ENCODE data around the gene CBLB. TPM values are rescaled to one million over a fixed set of nuclear protein-coding genes. Genes with fewer than 3 reads are reported as not detected.

The CBLB gene
- total RNA-seq, 1 donor from 2014 or later, result 45.9 TPM

DNA sequence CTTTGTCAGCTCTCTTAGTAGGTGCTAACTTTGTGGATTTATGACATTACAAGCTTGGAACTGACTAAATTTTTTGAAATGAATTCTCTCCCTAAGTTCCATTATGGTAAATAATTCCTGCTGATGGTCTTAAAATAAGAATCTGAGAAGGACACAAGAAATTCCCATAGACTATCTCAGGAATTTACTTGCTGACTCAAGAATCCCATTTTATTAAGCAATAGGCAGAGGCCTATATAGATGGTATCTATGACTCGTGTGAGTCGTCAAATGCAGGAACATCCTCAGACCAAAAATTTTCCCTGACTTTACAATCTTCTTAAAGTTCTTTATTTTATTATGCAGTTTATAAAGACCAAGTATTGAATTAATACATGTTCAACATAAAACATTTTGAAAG lies 30.7 kb upstream of the CBLB start:
- H3K27me3 Mint-ChIP-seq (ENCODE audit: low read depth, unreplicated experiment), result no peaks in the 10 kb centered on the region
- Histone ChIP-seq H4K20me1 (ENCODE audit: insufficient read depth, low read length) (no peaks in the 10 kb centered on the region), H3K36me3 (ENCODE audit: insufficient read depth, low read length) (no peaks in the 10 kb centered on the region), H3K27me3 (ENCODE audit: insufficient read depth, low read length) (no peaks in the 10 kb centered on the region), H3K4me3 (ENCODE audit: insufficient read depth, low read depth, low read length) (no peak overlapping the region), H3K4me2 (ENCODE audit: low read length) (no peak overlapping the region), H3K9me3 (ENCODE audit: insufficient read depth, low read depth, low read length) (no peaks in the 10 kb centered on the region), H3K9ac (ENCODE audit: low read length) (no peak overlapping the region), H3K4me1 (ENCODE audit: insufficient read depth, low read length) (no peaks in the 10 kb centered on the region), H3K79me2 (ENCODE audit: insufficient read depth, low read length) (no peaks in the 10 kb centered on the region), H3K27ac (ENCODE audit: low read depth, low read length) (no peak overlapping the region), H2AFZ (ENCODE audit: low read depth, low read length) (no peak overlapping the region)
- H3K4me3 Mint-ChIP-seq (ENCODE audit: unreplicated experiment), result no peak overlapping the region
- no peak for TF ChIP-seq EZH2 (IDR thresholded peaks at IDR 0.05; ENCODE audit: insufficient read depth, low read length)
- TF ChIP-seq, protein P1, sequence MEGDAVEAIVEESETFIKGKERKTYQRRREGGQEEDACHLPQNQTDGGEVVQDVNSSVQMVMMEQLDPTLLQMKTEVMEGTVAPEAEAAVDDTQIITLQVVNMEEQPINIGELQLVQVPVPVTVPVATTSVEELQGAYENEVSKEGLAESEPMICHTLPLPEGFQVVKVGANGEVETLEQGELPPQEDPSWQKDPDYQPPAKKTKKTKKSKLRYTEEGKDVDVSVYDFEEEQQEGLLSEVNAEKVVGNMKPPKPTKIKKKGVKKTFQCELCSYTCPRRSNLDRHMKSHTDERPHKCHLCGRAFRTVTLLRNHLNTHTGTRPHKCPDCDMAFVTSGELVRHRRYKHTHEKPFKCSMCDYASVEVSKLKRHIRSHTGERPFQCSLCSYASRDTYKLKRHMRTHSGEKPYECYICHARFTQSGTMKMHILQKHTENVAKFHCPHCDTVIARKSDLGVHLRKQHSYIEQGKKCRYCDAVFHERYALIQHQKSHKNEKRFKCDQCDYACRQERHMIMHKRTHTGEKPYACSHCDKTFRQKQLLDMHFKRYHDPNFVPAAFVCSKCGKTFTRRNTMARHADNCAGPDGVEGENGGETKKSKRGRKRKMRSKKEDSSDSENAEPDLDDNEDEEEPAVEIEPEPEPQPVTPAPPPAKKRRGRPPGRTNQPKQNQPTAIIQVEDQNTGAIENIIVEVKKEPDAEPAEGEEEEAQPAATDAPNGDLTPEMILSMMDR (IDR thresholded peaks at IDR 0.05; ENCODE audit: insufficient read depth, low read depth, low read length), result no peak
- no peak for FAIRE-seq
- H3K9me3 Mint-ChIP-seq (ENCODE audit: unreplicated experiment), result no peaks in the 10 kb centered on the region
- peak; percentile 53 for DNase-seq (ENCODE audit: low read depth)
- H3K4me1 Mint-ChIP-seq (ENCODE audit: low read depth, unreplicated experiment), result peaks cover 11% of the 10 kb centered on the region
- H3K27ac Mint-ChIP-seq (ENCODE audit: unreplicated experiment), result peak overlapping the region; percentile 10
- H3K36me3 Mint-ChIP-seq (ENCODE audit: low read depth, unreplicated experiment), result no peaks in the 10 kb centered on the region

DNA sequence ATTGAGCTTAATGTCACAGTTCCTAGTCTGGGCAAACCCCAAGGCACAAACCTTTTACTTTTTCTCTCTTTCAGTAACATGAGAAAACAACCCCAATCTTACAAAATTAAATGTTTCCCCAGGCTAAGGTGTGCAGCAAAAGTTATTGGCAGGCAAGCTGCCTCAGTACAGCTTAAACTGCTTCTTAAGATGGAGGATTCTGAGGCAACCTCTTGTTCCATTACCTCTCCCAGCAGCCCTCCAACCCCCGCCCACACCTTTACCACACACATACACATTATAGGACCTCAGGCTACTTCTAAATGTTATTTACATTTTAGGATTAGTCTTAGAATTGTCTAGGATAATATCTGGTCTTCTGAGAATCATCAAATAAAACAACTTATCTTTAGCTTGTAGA lies 22.3 kb upstream of the CBLB start:
- no peak overlapping the region for H3K9ac ChIP-seq (ENCODE audit: low read length)
- DNase-seq (ENCODE audit: low read depth) (no peak), FAIRE-seq (peak; percentile 29)
- H3K36me3 Mint-ChIP-seq (ENCODE audit: low read depth, unreplicated experiment), result no peaks in the 10 kb centered on the region
- no peak overlapping the region for H2AFZ ChIP-seq (ENCODE audit: low read depth, low read length)
- H3K27ac ChIP-seq (ENCODE audit: low read depth, low read length), result no peak overlapping the region
- no peaks in the 10 kb centered on the region for H3K27me3 Mint-ChIP-seq (ENCODE audit: low read depth, unreplicated experiment)
- H3K27ac Mint-ChIP-seq (ENCODE audit: unreplicated experiment), result no peak overlapping the region
- no peaks in the 10 kb centered on the region for H3K9me3 Mint-ChIP-seq (ENCODE audit: unreplicated experiment)
- no peaks in the 10 kb centered on the region for H3K36me3 ChIP-seq (ENCODE audit: insufficient read depth, low read length)
- TF ChIP-seq, protein P1 (IDR thresholded peaks at IDR 0.05; ENCODE audit: insufficient read depth, low read depth, low read length), result no peak
- no peak for TF ChIP-seq EZH2 (IDR thresholded peaks at IDR 0.05; ENCODE audit: insufficient read depth, low read length)
- no peak overlapping the region for H3K4me2 ChIP-seq (ENCODE audit: low read length)
- H3K4me1 Mint-ChIP-seq (ENCODE audit: low read depth, unreplicated experiment), result no peaks in the 10 kb centered on the region
- H3K79me2 ChIP-seq (ENCODE audit: insufficient read depth, low read length), result no peaks in the 10 kb centered on the region
- no peaks in the 10 kb centered on the region for H4K20me1 ChIP-seq (ENCODE audit: insufficient read depth, low read length)
- H3K27me3 ChIP-seq (ENCODE audit: insufficient read depth, low read length), result no peaks in the 10 kb centered on the region
- H3K4me1 ChIP-seq (ENCODE audit: insufficient read depth, low read length), result no peaks in the 10 kb centered on the region
- no peak overlapping the region for H3K4me3 ChIP-seq (ENCODE audit: insufficient read depth, low read depth, low read length)
- H3K9me3 ChIP-seq (ENCODE audit: insufficient read depth, low read depth, low read length), result no peaks in the 10 kb centered on the region
- no peak overlapping the region for H3K4me3 Mint-ChIP-seq (ENCODE audit: unreplicated experiment)

DNA sequence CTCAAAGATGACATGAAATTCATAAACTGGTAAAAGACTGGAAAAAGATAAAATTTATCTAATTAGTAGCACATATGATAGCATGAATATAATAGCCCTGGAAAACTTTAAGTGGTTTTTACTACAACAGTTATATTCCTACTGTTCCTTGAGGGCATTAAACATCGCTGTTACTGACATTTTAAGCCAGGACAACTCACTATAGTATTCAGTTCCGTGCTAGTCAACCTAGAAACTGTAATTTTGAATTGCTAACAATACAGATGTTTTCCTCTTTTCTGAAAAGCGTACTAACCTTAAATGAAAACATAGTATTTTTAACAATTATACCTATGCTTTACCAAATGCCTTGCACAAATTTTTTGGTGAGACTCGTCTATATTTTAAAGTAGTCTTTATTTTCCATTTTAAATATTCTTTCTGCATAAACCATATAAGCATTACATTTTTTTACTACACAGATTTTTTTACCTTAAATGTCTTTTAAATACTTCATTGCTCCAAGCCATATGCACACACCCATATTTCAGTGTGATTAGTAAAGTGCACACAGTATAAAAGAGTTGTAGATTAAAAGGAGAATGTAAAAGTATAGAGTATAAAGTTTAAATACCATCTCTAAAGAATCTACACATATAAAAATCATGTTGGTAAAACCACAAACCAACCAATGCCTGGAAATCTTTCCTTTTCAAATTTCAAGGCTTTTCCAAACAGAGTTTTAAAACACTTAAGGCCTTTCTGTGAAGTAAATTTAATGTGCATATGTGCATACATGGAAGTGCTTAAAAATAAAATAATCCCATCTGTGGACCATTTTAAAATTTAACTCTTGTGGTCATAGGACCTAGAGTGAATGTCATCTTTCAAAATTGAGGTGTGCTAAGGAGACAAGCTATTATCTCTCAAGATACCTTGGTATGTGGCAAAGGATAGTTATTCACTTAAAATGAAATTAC lies 20.1 kb upstream of the CBLB start:
- no peaks in the 10 kb centered on the region for H3K79me2 ChIP-seq (ENCODE audit: insufficient read depth, low read length)
- Mint-ChIP-seq H3K4me3 (ENCODE audit: unreplicated experiment) (no peak overlapping the region), H3K36me3 (ENCODE audit: low read depth, unreplicated experiment) (no peaks in the 10 kb centered on the region), H3K4me1 (ENCODE audit: low read depth, unreplicated experiment) (no peaks in the 10 kb centered on the region), H3K27me3 (ENCODE audit: low read depth, unreplicated experiment) (no peaks in the 10 kb centered on the region), H3K9me3 (ENCODE audit: unreplicated experiment) (no peaks in the 10 kb centered on the region), H3K27ac (ENCODE audit: unreplicated experiment) (no peak overlapping the region)
- no peak for FAIRE-seq
- no peak overlapping the region for H3K4me3 ChIP-seq (ENCODE audit: insufficient read depth, low read depth, low read length)
- H2AFZ ChIP-seq (ENCODE audit: low read depth, low read length), result no peak overlapping the region
- H3K27me3 ChIP-seq (ENCODE audit: insufficient read depth, low read length), result no peaks in the 10 kb centered on the region
- H4K20me1 ChIP-seq (ENCODE audit: insufficient read depth, low read length), result no peaks in the 10 kb centered on the region
- TF ChIP-seq, protein P1 (IDR thresholded peaks at IDR 0.05; ENCODE audit: insufficient read depth, low read depth, low read length), result no peak
- TF ChIP-seq EZH2 (IDR thresholded peaks at IDR 0.05; ENCODE audit: insufficient read depth, low read length), result no peak
- H3K36me3 ChIP-seq (ENCODE audit: insufficient read depth, low read length), result no peaks in the 10 kb centered on the region
- H3K27ac ChIP-seq (ENCODE audit: low read depth, low read length), result no peak overlapping the region
- DNase-seq (ENCODE audit: low read depth), result no peak
- no peaks in the 10 kb centered on the region for H3K9me3 ChIP-seq (ENCODE audit: insufficient read depth, low read depth, low read length)
- no peak overlapping the region for H3K4me2 ChIP-seq (ENCODE audit: low read length)
- no peaks in the 10 kb centered on the region for H3K4me1 ChIP-seq (ENCODE audit: insufficient read depth, low read length)
- no peak overlapping the region for H3K9ac ChIP-seq (ENCODE audit: low read length)

Measured in astrocyte (in vitro differentiated cells and primary cell).